ENCODE results near the gene CADM3. TPM values are rescaled to one million over a fixed set of nuclear protein-coding genes. Genes with fewer than 3 reads are reported as not detected.

Gene CADM3
- total RNA-seq, 1 donor from 2014 or later: 1.7 TPM

DNA sequence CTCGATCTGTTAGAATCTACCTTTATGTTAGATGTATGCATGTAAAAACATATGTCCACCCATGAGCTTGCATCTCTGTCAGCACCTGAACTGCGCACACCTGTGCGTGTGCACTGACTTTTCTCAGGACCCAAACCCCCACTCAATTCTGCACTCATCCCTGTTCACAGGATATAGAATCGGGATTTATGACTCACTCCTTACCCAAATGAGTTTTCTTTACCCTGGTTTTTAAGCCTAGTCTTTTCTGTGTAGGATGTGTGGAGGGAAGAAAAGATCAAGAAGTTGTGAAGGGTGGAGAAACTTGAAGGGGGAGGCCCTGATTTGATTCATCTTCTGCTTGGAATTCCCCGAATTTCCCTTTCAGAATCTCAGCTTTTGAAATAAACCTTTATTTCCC lies 35.7 kb downstream of the CADM3 start:
- DNase-seq (no peak), ATAC-seq (no peak)
- peaks cover 18% of the 10 kb centered on the region for H3K27me3 ChIP-seq
- intact Hi-C loops (cut with DNase I): no loop called here
- H3K27ac ChIP-seq: peak overlapping the region; percentile 6
- H3K36me3 ChIP-seq: no peaks in the 10 kb centered on the region
- peak overlapping the region; percentile 36 for H3K4me3 ChIP-seq
- no peaks in the 10 kb centered on the region for H3K4me1 ChIP-seq
- TF ChIP-seq, protein P1, sequence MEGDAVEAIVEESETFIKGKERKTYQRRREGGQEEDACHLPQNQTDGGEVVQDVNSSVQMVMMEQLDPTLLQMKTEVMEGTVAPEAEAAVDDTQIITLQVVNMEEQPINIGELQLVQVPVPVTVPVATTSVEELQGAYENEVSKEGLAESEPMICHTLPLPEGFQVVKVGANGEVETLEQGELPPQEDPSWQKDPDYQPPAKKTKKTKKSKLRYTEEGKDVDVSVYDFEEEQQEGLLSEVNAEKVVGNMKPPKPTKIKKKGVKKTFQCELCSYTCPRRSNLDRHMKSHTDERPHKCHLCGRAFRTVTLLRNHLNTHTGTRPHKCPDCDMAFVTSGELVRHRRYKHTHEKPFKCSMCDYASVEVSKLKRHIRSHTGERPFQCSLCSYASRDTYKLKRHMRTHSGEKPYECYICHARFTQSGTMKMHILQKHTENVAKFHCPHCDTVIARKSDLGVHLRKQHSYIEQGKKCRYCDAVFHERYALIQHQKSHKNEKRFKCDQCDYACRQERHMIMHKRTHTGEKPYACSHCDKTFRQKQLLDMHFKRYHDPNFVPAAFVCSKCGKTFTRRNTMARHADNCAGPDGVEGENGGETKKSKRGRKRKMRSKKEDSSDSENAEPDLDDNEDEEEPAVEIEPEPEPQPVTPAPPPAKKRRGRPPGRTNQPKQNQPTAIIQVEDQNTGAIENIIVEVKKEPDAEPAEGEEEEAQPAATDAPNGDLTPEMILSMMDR (IDR thresholded peaks at IDR 0.05): no peak
- H3K9me3 ChIP-seq: no peaks in the 10 kb centered on the region

DNA sequence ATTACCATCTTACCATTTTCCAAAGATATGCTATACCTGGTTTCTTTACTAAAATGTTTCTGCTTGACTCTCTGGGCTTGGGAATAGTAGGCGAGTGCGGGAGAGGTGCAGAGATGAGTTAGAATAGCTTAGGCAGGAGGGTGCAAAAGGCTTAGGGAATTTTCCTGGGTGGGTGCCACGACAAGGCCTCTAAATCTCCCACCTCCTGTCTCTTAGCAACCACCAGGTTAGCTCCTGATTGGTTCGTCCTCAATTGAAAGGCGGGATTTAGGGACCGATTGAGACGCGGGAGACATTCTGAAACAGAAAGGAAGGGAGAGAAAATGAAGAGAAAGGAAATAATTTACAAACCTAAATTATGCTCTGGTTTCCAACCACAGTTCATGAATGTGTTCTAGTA lies 36.4 kb downstream of the CADM3 start:
- no peak for DNase-seq
- Histone ChIP-seq H3K9me3 (no peaks in the 10 kb centered on the region), H3K4me1 (no peaks in the 10 kb centered on the region), H3K27me3 (peaks cover 18% of the 10 kb centered on the region), H3K4me3 (peak overlapping the region; percentile 36), H3K36me3 (no peaks in the 10 kb centered on the region), H3K27ac (peak overlapping the region; percentile 6)
- intact Hi-C loops (cut with DNase I): no loop called here
- ATAC-seq: no peak
- TF ChIP-seq, protein P1 (IDR thresholded peaks at IDR 0.05): no peak

DNA sequence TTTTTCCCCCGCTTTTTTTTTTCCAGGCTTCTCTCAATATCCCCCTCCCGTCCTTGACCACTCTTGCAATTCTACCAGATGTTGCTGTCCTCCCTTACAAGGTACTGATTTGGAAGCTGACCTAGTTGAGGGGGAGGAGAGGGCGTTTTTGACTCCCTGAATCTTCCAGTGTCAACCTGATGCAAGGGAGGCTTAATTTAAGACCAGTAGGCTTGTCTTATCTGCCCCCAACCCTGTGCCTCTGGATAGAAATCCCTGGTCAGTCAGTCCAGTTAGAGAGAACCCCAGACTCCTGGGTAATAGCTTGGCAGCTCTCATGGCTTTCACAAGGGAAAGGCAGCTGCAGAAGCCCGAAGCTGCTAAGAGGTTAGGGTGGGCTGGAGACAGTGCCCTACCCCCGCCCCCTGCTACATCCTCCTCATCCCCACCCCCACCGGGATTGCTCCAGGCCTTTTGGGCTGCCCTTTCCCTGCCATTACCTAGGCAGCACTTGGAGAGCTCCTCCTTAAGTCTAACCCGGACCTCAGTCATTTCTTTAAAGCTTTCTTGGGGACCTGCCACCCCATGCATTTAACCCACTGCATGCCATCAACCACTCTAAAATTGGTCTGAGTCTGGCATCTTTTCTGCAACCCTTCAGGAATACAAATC lies 36.9 kb downstream of the CADM3 start:
- DNase-seq: no peak
- no peaks in the 10 kb centered on the region for H3K36me3 ChIP-seq
- no peaks in the 10 kb centered on the region for H3K9me3 ChIP-seq
- no peak for ATAC-seq
- H3K27me3 ChIP-seq: peaks cover 18% of the 10 kb centered on the region
- no peak overlapping the region for H3K27ac ChIP-seq
- intact Hi-C loops (cut with DNase I): no loop called here
- H3K4me1 ChIP-seq: no peaks in the 10 kb centered on the region
- TF ChIP-seq, protein P1 (IDR thresholded peaks at IDR 0.05): no peak
- H3K4me3 ChIP-seq: no peak overlapping the region

DNA sequence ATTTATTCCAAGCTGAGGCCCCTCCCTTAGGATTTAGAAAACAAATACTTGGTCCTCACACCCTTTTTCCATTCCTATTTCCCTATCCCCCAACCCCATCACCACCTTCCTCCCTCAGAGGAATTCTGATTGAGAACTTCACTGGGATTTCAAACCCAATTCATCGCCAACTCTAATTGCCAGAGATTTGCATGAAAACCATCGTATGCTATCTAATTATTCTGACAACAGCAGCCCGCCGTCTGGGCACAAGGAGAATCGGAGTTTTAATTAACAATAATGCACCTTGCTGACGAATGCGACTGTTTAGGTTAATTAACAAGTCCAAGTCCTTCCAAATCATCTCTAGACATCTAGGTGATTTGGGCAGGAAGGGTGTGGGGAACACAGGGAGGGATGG lies 37.6 kb downstream of the CADM3 start:
- ATAC-seq (no peak), DNase-seq (no peak)
- Histone ChIP-seq H3K9me3 (no peaks in the 10 kb centered on the region), H3K4me3 (no peak overlapping the region), H3K4me1 (no peaks in the 10 kb centered on the region), H3K27ac (no peak overlapping the region), H3K36me3 (no peaks in the 10 kb centered on the region), H3K27me3 (peaks cover 18% of the 10 kb centered on the region)
- intact Hi-C loops (cut with DNase I): no loop called here
- TF ChIP-seq, protein P1 (IDR thresholded peaks at IDR 0.05): no peak

DNA sequence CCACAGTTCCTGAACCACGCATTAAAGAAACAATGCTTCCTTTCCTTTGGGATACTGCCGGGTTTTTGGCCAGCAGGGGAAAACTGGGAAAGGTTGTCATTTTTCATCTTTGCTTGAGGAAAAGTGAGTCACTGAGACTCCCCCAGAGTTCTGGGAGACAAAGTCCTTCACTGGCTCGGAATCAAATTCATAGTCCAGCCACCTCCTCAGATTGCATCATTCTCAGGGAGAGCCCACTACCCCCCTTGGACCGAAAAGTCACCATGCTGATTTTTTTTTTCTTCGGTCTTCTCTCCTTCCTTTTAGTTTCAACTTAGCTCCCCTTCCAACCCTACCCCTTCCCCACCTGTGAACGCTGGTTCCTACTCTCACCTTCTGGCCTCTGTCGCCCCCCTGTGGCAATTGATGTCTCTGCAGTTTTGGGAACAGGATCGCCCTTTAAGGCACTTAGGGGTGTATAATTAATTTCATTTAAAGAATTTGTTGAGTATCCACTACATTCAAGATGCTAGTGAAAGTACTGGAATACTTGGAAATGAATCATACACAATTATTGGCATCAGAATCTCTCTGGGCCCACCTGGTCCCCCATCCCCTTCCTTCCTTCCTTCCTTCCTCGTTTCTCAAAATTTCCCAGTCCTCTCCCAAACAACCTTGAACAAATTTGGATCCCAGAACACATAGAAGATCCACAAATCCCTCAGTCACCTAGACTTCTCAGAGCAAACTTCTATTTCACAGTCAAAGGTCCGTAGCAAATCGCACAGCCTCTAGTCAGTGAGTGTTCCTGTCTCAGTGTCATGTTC lies 40.1 kb downstream of the CADM3 start:
- DNase-seq (no peak), ATAC-seq (peak; percentile 62)
- Histone ChIP-seq H3K27ac (no peak overlapping the region), H3K36me3 (no peaks in the 10 kb centered on the region), H3K9me3 (no peaks in the 10 kb centered on the region), H3K4me3 (no peak overlapping the region), H3K4me1 (no peaks in the 10 kb centered on the region), H3K27me3 (peaks cover 18% of the 10 kb centered on the region)
- TF ChIP-seq, protein P1 (IDR thresholded peaks at IDR 0.05): peak; percentile 83
- intact Hi-C loops (cut with DNase I): loop anchor here (10.0 kb wide), 1 partner anchor 47 kb away; no protein-coding TSS in a partner anchor

Data from upper lobe of right lung (tissue), 1 donor.